GM06990 (cell line): ENCODE data around the gene PTPRM.

Experiments used
- DNase-seq: peaks from one replicate; pipeline ENCODE4 v3.0.0-alpha.2; 2011; ENCODE audit not compliant: insufficient read length; ENCODE audit errors: extremely low read depth
- H3K27me3 ChIP-seq: replicated peaks from 2 replicates; pipeline ENCODE4 v1.6.0; 2011; ENCODE audit warnings: low read length; ENCODE audit not compliant: control insufficient read depth, insufficient read depth
- H3K36me3 ChIP-seq: 2 replicates; pipeline ENCODE4 v1.5.1; 2011; ENCODE audit warnings: low read length; ENCODE audit not compliant: control insufficient read depth, insufficient read depth
- H3K4me3 ChIP-seq: replicated peaks from 2 replicates; pipeline ENCODE4 v1.5.1; 2011; ENCODE audit warnings: low read depth, mild to moderate bottlenecking, control low read depth, low read length
- TF ChIP-seq, protein P1 (sequence below): IDR thresholded peaks from 2 replicates; pipeline ENCODE4 v1.5.1; 2011; ENCODE audit warnings: low read length, control low read depth, mild to moderate bottlenecking, inconsistent platforms; ENCODE audit not compliant: insufficient read depth, poor library complexity, severe bottlenecking

The PTPRM gene

DNA sequence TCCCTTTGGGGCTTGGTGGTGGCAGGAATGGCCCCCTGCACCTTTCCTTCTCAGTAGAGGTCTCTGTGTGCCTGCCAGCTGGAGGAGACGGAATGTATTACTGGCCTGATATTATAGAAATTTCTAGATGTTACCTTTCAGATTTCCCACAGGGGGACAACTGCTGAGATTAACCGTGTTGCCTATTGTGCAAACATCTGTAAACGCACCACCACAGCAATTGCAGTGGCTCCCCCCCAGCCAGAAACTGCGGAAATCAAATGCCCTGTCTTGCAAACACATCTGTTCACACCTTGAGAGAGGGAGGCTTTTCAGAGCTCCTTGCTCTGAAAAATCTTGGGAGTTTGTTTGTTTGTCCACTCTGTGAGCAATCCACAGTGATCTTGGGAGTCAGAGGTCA is 772.1 kb downstream of the PTPRM start:
- Histone ChIP-seq H3K27me3 (no peaks in the 10 kb centered on the region), H3K36me3 (no peaks in the 10 kb centered on the region), H3K4me3 (no peak overlapping the region)
- no peak for DNase-seq
- TF ChIP-seq, protein P1, sequence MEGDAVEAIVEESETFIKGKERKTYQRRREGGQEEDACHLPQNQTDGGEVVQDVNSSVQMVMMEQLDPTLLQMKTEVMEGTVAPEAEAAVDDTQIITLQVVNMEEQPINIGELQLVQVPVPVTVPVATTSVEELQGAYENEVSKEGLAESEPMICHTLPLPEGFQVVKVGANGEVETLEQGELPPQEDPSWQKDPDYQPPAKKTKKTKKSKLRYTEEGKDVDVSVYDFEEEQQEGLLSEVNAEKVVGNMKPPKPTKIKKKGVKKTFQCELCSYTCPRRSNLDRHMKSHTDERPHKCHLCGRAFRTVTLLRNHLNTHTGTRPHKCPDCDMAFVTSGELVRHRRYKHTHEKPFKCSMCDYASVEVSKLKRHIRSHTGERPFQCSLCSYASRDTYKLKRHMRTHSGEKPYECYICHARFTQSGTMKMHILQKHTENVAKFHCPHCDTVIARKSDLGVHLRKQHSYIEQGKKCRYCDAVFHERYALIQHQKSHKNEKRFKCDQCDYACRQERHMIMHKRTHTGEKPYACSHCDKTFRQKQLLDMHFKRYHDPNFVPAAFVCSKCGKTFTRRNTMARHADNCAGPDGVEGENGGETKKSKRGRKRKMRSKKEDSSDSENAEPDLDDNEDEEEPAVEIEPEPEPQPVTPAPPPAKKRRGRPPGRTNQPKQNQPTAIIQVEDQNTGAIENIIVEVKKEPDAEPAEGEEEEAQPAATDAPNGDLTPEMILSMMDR: no peak

DNA sequence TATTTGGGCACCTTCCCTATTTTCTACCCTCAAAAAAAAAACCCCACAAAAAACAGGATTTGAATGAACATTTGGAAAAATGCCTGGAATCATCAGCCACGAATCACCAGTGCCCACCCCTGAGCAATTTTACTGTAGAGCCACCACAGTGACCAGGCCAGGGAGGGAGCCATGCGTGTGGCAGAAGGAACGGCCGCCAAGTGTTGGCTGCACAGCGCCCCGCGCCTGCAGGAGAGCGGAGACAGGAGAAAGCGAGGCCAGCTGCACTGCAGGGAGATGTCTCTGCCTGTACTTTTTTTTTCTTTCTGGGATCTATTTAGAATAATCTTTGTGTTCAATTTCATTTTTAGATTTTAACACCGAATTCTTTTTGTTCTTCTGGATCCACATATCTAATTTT is 772.8 kb downstream of the PTPRM start:
- Histone ChIP-seq H3K4me3 (no peak overlapping the region), H3K27me3 (no peaks in the 10 kb centered on the region), H3K36me3 (no peaks in the 10 kb centered on the region)
- no peak for DNase-seq
- TF ChIP-seq, protein P1: no peak

DNA sequence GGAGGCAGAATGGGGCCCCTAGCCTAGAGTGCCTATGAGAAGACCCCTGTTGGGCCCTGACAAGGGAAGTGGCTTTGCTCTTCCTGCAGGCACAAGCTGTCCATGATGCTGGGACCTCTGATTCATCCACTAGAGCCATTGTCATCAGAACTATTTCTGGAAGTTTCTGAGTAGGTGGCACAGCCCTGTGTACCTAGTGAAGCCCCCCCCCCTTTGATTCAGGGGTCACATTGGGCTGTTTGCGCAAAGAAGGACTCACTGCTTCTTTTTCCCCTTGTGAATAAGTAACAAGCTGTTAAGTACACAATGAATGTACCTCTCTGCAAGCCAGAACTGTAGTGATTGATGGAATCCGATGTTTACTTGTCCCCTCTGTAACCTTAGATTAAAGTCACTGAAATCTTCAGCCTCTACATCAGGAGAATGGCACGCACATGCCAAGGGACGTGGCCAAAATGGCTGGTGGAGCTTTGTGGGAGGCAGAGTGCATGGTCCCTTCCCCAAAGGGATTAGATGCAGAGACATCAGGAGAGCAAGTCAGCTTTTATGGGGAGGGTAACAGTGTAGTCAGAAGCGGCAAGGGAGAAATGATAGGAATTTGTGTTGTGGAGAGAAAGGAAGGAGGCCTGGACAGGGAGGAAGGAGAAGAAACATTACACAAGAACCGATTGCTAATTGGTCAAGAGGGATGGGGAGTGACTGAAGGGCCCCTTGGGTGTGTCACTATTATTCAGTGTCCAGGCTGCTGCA is 774.5 kb downstream of the PTPRM start:
- no peak for DNase-seq
- Histone ChIP-seq H3K4me3 (no peak overlapping the region), H3K27me3 (no peaks in the 10 kb centered on the region), H3K36me3 (no peaks in the 10 kb centered on the region)
- TF ChIP-seq, protein P1: no peak

DNA sequence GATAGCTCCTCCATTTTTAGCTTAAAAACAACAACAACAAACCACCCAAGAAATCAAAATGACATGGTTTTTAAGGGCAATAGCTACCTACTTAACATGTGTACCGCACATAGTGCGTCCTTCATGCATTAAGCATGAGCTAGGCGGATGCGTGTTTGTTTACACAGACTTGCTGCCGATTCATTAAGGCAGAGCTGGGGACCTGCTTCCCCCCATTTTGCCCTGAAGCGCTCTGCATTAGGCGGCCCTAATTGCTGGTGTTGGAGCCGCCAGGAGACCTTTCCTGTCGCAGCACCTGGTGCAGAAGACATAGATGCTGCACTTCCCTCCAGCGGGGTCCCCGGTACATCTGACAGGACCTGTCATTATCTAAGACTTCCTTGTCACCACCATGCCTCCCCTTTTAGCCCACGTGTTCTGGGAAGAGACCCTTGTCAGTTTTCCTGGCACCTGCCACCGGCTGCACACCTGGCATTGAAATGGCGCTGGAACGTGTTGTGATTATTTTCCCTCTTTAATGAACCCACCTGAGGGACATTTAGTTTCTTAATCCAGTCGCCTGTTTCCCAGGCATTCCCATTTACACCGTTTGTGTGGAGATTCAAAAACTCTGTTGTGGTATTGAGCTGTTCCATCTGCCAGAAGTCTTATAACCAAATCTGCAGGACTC is 781.1 kb downstream of the PTPRM start:
- TF ChIP-seq, protein P1: no peak
- Histone ChIP-seq H3K27me3 (peaks cover 1% of the 10 kb centered on the region; the same call in 1 of the 2 replicates), H3K36me3 (no peaks in the 10 kb centered on the region), H3K4me3 (no peak overlapping the region)
- no peak for DNase-seq

DNA sequence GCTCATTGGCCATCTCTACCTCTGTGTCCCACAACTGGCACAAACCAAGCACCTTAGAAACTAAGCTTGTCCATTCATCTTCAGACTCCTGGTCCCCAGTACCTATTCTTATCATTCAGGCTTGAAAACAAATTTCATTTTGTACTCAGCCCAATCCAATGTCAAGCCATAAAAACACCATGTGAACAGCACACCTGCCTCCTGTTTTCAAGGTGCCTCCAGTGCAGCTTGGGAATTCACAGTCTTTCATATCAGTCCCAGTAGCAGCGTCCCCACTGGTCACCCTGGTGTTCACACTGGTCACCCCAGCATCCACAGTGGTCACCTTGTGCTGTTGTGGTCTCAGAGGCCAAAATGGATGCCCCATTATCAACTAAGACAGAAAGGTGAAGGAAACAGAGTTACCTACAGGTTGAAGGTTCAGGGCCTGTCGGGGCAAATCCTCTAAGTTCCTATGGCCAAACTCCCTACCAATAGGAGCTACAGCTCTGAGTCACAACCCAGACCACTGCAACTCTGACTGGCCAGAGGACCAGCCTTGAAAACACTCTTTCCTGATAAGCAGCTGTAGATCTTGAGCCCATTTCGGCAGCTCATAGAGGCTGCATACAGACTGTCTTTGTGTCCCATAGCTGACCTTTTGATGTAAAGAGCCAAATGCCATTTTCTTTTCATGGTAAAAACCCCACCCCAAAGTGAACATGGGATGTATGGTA is 782.6 kb downstream of the PTPRM start:
- Histone ChIP-seq H3K4me3 (no peak overlapping the region), H3K27me3 (peaks cover 3% of the 10 kb centered on the region; the same call in 1 of the 2 replicates), H3K36me3 (no peaks in the 10 kb centered on the region)
- no peak for DNase-seq
- TF ChIP-seq, protein P1: no peak
